GM19035 (cell line): ENCODE results near the gene ELN.
A peak's percentile ranks its signal among the peaks of the same experiment; 100 is the strongest.

Source experiments
- ATAC-seq: cut with Tn5 transposase; IDR thresholded peaks from one replicate; pipeline ENCODE4 v1.9.1; 2021; ENCODE audit not compliant: unreplicated experiment

Gene ELN

DNA sequence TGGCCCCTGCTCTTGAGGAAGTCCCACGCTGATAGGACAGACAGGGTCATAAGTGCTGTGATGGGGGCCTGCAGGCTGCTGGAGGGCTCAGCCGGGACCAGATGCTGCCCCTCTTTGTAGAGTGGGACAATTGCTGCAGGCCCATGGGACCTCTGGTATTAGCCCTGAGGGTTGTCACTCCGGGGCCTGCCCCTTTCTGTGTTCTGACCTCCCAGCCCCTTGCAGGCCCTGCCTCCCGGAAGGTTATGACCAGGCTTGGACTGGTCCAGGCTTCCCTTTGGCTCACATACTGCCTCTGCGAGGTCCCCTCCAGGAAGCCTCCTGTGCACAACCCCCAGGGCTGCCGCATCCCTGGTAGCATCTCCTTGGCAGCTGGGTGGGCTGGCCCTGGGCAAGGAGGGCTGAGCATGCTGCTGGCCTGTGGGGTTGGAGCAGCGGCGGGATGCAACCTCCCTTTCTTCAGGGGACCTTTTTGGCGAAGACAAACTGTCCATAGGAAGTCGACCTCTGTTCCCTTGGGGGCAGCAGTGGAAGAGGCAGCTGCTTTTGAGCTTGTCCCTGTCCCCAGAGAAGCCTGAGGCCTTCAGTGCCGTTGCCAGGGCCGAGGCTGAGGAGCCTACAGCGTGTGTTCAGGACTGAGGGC lies 64.5 kb downstream of the ELN start:
- no peak for ATAC-seq

DNA sequence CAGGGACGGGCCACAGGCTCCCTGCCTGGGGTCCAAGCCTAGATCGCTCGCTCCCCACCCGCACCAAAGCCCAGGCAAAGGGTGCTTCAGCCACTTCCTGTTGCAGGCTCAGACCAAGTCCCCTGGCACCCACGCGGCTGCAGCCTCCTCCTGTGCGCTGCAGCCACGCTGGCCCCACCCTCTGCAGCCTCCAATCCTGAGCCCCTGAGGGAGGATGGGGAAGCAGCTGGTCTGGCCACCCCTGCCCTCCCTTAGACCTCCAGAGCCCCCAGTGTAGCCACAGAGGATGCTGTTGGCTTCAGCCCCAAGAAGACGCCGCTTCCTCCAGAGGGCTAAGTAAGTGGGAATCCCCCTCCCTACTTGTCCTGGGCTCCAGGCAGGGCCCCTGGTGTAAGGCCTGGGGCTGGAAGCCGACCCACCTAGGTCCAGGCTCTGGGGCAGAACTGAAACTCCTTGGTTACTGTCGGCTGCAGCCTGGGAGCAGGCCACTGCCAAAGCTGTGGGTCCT lies 65.0 kb downstream of the ELN start:
- peak; percentile 56 for ATAC-seq

DNA sequence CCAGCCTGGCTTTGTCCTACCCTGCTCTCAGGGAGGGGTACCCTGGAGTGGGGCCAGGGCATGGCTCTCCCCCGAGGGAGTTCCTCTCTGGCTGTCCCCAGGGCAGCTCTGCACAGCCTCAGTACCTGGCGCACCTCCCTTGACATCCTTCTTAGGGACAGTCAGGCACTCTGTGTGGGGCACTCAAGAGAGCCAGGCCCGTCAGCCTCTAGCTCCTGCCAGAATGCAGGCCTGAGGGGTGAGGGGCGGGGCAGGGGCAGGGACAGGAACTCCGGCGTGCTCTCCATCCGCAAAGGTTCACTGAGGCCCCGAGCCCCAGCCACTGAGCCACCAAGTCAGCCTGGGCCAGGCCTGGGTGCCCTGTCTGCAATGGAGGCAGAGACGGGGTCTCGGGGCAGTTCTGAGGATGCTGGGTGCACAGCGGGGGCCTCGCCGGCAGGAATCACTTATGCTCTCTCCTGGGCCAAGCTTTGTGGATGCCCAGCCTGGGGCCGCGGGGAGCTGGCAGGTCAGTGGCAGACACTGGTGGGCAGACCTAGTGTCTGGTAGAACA lies 65.8 kb downstream of the ELN start:
- peak; percentile 7 for ATAC-seq

DNA sequence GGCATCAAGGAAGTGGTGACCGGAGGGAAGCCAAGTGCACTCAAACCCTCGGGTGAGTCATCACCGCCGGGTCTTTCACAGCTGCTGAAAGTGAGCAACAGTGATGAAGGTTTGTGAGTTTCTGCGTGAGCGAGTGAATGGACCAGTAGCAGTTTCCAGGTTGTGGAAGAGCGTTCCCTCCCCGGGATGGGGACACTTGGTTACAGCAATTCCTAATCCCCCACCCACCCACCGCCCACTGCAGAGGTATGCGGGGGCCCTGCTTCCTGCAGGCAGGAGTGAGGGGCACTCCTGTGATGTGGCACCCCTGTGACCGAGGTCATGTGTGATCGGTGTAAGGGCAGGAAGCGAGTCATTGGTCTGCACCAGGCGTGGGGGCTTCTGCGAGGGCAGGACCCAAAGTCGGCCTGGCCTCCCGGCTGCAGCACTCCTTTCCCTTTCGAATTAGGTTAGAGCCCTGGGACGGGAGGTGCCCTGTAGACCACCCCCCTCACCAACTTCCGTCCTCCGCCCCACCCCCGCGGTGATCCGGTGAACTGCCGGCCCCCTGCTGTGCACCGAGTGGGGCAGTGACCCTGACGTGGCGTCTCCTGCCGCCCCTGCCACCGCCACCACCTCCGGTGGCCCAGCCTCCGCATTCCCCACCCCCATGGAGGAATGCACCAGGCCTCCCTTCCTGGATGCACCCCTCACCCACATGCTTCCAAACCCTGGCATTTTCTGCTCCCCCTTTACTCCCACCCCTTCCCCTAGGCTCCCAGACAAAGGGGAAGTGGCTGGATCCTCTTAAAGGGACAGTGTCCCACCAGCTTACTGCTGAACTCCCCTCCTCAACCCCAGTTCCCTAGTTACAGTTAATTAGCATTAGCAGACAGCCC lies 66.5 kb downstream of the ELN start:
- ATAC-seq: peak; percentile 49

DNA sequence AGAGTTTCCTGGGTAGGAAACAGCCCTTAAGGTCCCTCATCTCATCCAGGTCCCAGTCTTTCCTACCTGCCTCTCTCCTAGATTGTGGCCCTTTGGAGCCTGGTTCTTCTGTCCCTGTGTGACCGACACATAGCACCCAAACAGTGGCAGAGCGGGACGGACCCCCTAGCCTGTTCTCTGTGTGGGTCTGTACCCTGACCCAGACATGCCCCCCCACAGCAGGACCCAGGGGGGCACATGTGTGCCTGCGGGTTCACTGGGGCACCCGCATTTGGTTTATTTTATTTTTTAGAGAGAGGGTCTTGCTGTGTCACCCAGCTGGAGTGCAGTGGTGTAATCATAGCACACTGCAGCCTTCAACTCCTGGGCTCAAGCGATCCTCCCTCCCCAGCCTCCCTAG lies 67.2 kb downstream of the ELN start:
- no peak for ATAC-seq

DNA sequence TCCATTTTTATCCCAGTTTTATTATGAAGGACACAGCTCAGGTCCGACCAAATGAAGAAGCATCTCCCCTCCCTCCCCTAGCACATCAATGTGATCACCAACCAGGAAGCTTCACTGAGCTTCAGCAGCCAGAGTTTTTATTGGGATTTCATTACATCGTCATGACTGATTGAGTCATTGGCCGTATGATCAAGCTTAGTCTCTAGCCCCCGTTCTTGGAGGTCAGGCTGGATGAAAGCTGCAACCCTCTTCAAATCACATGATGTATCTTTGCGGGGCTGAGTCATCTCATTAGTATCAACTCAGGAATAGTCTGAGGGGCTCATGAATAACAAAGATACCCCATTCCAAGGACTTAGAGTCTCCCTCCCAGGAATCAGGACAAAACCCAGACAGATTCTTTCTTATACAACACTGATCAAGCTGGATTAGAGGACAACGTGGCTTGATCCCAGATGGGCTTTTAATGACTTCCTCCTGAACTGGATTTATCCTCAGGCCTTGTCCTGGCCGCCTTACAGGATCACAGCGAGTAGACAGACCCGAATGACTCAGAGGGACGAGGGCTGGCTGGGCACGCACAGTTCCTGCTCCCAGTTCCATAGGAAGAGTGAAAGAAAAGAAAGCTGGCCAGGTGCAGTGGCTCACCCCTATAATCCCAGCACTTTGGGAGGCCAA lies 70.1 kb downstream of the ELN start:
- ATAC-seq: no peak

DNA sequence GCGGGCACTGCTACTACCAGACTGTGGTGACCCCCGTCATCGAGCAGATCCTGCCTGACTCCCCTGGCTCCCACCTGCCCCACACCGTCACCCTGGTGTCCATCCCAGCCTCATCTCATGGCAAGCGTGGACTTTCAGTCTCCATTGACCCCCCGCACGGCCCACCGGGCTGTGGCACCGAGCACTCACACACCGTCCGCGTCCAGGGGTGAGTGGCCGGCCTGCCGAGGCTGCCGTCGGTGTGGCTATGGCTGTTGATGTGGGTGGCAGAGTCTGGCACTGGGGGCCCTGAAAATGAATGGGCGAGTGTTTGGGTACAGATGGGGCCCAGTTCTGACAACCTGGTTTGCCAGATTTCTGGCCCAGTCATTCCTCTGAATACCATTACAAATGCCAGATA lies 71.1 kb downstream of the ELN start:
- no peak for ATAC-seq

DNA sequence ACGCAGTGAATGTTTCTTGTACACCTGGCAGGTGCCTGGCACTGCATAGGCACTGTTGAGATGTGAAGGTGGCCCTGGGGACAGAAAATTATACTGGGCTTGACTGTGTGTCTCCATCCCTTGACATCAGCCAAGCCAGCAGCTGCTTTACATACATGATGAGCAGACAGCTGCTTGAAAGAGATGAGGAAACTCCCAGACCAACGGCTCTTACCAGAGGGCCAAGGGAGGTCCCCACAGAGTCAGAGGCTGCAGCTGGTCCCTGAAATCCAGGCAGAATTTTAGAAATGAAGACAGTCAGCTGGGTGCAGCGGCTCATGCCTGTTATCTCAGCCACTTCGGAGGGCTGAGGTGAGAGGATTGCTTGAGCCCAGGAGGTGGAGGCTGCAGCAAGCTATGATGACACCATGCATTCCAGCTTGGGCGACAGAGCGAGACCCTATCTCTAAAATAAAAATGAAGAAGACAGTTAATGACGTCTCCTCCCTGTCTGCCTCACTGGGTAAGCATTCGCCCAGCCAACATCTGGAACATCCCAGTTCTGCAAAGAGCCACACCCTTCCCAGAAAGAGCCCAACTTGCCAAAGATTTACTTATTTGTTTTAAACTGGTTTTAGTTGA lies 73.2 kb downstream of the ELN start:
- peak; percentile 73 for ATAC-seq

DNA sequence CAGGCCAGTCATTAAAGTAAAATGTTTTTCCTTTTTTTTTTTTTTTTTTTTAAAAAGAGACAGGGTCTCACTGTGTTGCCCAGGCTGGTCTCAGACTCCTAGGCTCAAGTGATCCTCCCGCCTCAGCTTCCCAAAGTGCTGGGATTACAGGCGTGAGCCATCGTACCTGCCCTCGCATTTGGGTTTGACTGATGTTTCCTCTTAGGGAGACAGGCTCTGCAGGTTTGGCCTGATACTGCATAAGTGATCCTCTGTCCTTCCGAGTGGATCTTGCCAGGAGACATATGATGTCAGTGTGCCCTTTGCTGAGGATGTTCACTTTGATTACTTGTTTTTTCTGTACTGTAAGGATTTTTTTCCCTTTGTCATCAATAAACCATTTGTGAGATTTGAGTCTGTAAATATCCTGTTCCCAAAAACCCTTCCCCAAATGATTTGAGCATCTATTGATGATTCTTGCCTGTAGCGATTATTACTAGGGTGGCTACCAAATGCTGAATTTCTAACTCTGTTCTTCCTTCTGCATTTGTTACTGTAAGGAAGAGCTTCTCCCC lies 75.3 kb downstream of the ELN start:
- no peak for ATAC-seq

DNA sequence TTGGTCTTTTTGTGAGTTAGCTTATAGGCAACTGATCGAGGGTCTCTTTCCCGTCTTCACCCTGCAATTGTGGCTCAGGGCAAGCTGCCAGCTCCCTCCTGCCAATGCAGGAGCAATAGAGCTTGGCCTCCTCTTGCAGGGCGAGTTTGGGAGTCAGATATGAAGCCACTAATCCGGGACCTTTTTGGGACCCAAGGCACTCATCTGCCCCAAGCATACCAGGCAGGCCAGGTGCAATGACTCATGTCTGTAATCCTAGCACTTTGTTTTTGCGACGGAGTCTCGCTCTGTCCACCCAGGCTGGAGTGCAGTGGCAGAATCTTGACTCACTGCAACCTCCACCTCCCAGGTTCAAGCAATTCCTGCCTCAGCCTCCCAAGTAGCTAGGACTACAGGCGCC lies 76.7 kb downstream of the ELN start:
- ATAC-seq: no peak

DNA sequence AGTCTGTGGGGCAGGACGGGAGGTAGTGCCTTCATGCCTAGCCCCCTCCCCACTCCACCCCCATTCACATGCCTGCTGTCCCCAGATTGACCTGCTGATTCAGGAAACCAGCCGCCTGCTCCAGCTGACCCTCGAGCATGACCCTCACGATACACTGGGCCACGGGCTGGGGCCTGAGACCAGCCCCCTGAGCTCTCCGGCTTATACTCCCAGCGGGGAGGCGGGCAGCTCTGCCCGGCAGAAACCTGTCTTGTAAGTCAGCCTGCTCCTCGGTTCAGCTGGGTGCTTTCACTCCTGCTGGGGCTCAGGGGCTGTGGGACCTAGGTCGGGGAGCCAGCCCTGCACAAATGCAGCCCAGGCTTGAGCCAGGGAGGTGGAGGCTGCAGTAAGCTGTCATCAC lies 78.0 kb downstream of the ELN start:
- ATAC-seq: no peak

DNA sequence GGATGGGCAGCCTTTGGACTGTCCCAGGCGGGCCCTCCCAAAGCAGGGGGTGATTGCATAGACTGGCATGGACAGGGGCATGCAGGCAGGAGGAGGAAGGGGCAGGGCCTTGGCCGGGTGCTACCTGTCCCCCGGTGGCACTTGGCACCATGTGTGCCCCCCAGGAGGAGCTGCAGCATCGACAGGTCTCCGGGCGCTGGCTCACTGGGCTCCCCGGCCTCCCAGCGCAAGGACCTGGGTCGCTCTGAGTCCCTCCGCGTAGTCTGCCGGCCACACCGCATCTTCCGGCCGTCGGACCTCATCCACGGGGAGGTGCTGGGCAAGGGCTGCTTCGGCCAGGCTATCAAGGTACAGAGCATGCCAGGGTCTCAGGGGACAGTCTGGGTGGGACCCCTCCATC lies 78.9 kb downstream of the ELN start:
- no peak for ATAC-seq

DNA sequence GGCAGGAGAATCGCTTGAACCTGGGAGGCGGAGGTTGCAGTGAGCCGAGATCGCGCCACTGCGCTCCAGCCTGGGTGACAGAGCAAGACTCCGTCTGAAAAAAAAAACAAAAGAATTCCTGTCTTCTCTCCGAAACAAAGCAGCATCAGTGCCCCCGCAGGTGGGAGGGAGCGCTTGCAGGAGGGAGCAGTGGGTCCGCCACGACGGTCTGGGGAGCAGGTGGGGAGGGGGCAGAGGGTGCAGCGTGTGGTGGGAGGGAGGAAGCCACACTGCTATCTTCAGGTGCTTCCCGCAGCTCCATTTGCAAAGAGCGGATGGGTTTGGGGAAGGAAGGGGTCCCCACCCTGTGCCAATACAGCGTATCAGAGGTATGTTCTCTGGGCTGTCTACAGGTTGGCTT lies 87.4 kb downstream of the ELN start:
- no peak for ATAC-seq

DNA sequence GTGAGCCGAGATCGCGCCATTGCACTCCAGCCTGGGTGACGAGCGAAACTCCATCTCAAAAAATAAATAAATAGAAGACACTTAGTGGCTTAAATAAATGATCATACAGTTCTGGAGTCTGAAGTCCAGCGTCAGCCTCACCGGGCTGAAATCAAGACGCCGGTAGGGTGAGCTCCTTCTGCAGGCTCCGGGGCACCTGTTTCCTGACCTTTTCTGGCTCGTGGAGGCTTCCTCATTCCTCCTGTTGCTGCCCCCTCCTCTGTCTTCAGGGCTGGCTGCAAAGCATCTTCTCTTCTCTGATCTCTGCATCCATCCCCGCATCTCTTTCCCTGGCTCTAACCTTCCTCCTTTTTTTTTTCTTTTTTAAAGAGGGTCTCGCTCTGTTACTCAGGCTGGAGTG lies 88.4 kb downstream of the ELN start:
- ATAC-seq: no peak
